ACHN (cell line): ENCODE measurements around the gene LRP6.
A peak's percentile ranks its signal among the peaks of the same experiment; 100 is the strongest.
"Not testable (repeated sequence)": the region's sequence is repeated elsewhere in the genome, so short reads cannot be mapped to it uniquely, and the experiment has no call there.

Source experiments
- DNase-seq: peaks from one replicate; pipeline ENCODE4 v3.0.0-alpha.2; 2015
- in situ Hi-C: cut with HindIII; loops from 2 replicates; pipeline ENCODE4 v1.10.0; 2017; ENCODE audit warnings: low sequenced_read_pairs, low pct_ligation_motif_present, low pct_unique_long_range_greater_than_20kb

LRP6 gene

DNA sequence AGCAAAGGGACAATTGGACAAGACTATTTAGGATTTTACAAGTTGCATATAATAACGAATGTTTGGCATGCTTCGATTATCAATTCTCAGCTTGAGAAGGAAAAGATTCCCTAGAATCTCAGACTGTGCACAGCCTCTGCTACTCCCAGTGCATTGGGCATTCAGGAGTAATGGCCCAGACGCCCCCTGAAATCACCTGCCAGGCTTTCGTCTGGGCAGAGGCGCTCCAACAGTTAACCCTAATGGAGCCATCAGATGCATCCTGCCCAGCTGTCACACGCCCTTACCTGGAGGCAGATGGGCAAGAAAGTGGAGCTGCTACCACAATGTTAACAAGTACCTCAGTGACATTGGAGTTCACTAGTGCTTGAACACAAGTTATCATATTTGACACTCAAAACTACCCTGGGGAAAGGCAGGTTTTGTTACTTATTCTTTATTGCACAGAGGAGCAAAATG is 927 bp upstream of the LRP6 start:
- no peak for DNase-seq
- in situ Hi-C loops = no loop called here

GRCh38 chr12:12266389-12266872 is 413 bp downstream of the LRP6 start:
- no peak for DNase-seq
- in situ Hi-C loops = no loop called here

GRCh38 chr12:12265571-12266388 is 1.1 kb downstream of the LRP6 start:
- in situ Hi-C loops = no loop called here
- DNase-seq = peak; percentile 39

- DNase-seq = no peak
- in situ Hi-C loops = no loop called here
Measured at GRCh38 chr12:12265035-12265434, 1.8 kb downstream of the LRP6 start.

DNA sequence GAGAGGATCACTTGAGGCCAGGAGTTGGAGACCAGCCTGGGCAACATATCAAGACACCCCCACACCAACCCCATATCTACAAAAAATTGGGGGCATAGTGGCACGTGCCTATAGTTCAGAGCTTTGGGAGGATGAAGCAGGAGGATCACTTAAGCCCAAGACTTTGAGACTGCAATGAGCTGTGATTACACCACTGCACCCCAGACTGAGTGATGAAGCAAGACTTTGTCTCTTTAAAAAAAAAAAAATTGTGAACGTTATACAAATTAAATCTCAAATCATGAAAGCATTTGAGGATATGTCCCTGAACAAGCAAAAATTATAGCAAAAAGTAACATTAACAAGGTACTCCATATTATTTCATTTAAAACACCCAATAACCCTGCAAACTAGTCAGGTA is 2.9 kb downstream of the LRP6 start:
- no peak for DNase-seq
- in situ Hi-C loops = no loop called here

GRCh38 chr12:12256291-12256757 is 10.5 kb downstream of the LRP6 start:
- in situ Hi-C loops, DNase-seq: not testable (repeated sequence)

DNA sequence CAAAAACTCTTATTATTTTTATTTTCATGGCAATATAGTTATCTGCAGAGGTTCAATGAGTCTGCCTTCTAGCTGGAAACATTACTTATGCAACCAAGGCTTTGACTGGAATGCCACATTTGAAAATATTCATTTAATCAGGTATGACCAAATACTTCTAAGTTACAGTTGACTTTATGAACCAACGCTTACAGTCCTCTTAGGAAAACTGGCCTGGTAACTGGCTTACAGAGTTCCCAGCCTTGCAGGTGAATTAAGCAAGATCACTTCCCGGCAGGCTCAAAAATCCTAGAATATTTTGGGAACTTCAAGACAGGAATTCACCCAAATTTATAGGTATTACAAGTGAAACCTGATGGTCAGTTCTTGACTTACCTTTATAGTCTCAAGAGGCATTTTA is 12.3 kb downstream of the LRP6 start:
- in situ Hi-C loops = no loop called here
- DNase-seq = no peak

GRCh38 chr12:12249216-12250050 is 17.4 kb downstream of the LRP6 start:
- in situ Hi-C loops = no loop called here

DNA sequence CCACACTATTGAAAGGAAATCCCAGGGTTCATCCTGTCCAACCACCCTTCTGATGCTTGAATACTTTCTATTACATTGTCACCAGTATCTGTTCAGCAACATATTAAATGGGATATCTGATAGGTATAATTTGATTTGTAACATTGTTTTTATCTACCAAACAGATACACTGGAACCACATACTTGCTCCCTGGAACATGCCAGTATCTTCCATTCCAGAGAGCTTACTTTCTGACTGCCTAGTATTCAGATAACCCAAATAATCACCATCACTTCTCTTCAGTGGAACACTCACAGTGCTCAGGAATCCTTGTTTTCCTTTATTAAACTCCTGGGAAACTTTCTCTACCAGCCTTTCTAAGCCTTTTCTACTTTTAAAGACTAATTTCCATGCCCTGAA is 19.3 kb downstream of the LRP6 start:
- in situ Hi-C loops = no loop called here

More at GRCh38 chr12:12249216-12250050, 17.4 kb downstream of the LRP6 start:
- no peak for DNase-seq

DNA sequence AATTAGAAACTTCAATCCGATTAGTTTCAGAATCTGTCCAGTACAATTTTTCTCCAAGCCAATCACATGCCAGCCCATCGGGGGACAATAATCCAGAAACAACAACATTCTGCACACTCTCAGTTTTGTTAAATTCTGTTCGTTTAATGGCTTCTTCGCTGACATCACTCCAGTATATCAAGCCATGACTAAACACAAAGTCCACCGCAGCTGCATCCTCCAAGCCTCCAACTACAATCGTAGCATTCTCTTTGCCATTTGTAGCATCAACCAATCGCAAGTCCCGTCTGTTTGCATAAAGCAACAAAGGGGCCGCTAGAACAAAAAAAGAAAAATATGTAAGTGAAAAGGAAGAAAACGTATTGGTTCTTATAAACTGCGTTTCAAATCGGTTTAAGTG is 22.5 kb downstream of the LRP6 start:
- DNase-seq = no peak
- in situ Hi-C loops = no loop called here

More for the DNA sequence above, 19.3 kb downstream of the LRP6 start:
- DNase-seq = no peak

DNA sequence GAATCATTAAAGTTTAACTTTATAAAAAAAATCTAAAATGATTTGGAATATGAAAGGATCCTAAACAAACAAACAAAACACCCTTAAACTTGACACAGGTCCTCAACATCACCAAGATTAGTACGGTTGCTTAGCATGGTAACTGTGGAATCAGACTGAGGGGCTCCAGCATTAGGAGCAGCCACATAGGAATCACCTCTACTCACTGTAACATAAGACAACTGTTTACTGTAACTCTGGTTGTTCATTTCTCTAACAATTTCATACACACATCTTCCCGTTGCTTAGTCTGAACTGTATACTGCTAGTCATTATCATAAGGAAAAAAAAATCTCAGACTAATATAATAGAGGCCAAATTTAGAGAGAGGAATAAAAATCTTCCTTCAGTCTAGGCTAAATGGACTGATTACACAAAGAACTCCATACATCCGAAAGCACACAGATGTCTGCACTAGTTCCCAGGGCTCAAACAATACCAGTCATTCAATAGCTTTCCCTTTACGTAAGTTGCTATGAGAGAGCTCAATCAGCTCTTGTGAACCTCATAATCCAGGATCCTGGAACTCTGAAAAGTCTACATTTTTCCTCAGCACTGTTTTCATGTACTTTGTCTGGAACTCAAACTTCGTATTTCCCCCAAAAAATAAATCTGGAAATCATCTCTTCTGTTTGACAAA is 26.0 kb downstream of the LRP6 start:
- in situ Hi-C loops = no loop called here
- DNase-seq = no peak

DNA sequence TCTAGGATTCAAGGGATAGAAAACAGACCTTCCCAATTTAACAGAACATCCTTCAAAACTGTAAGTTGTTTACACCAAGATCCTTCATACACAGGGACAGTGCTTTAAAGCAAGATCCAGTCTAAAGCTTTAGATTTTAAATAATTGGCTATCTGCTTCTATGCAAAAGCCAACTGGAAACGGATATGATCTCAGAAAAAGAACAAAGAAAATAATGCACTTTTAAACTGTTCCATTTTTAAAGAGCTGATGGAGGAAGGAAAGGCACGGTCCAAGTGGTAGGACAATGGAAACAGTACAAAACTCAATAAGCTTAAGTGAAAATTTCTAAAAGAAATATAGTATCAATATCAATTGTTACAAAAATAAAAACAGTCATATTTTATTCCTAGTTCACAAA is 27.7 kb downstream of the LRP6 start:
- DNase-seq = no peak
- in situ Hi-C loops = no loop called here

DNA sequence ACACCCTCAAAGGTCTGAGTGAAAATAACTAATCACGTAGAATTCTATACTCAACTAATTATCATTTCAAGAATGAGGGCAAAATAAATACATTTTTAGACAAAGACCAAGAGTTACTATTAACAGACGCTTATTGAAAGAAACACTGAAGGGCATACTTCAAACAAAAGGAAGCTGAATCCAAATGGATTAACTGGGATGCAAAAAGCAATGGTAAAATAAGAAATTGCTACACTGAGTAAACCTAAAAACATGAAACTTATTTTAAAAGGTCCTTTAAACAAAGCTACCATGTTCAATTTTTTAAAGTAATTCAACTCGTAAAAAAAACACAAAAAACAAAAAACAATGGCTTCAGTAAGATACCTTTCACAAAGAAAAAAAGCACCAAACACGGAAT is 28.2 kb downstream of the LRP6 start:
- no peak for DNase-seq
- in situ Hi-C loops = no loop called here

DNA sequence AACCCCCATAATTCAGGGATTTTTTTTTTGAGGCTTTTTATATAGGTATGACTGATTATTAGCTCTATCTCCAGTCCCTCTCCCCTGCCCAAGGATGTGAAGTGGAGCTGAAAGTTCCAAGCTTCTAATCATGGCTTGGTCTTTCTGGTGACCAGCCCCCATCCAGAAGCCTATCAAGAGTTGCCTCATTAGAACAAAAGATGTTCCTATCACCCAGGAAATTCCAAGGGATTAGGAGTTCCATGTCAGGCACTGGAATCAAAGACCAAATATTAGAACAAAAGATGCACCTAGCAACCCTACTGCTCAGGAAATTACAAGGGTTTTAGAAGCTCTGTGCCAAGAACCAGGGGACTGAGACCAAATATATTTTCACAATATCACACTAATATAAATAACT is 29.9 kb downstream of the LRP6 start:
- in situ Hi-C loops = no loop called here
- DNase-seq = no peak

- in situ Hi-C loops = no loop called here
- DNase-seq = no peak
Measured at GRCh38 chr12:12230275-12230674, 36.6 kb downstream of the LRP6 start.

DNA sequence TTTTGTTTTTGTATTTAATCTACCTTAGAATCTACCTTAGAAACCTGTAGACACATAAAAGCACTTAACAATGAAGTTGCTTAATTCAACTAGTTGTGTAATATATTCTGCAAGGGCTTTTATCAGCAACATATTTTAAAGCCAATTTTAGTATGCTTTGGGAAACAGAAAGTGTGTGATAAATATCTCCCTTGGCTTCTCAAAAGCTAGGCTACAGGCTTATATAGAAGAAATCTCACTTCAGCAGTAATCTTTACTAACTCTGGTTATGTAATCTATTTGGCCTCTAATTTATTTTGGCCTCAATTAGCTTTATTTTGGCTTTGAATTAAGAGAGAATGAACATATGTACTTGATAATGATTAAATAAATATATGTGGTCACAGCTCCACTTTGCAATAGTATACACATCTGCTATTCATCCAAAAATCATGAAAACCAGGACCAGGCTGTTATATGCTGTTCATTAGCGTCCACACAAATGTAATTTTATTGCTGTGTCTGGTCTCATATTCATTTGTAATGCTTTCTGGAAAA is 37.2 kb downstream of the LRP6 start:
- DNase-seq = no peak
- in situ Hi-C loops = no loop called here

GRCh38 chr12:12228402-12228801 is 38.4 kb downstream of the LRP6 start:
- in situ Hi-C loops = no loop called here
- no peak for DNase-seq

GRCh38 chr12:12226187-12226586 is 40.7 kb downstream of the LRP6 start:
- no peak for DNase-seq
- in situ Hi-C loops = no loop called here
